ENCODE results near the gene NCAM1. TPM values are rescaled to one million over a fixed set of nuclear protein-coding genes. Genes with fewer than 3 reads are reported as not detected.

The NCAM1 gene
- total and polyA plus RNA-seq, 9 of the 15 experiments (the other 6 are each of a cell fraction or from before 2014, with no cell fraction given): 0.09 to 0.23 TPM; not detected in 7

- H3K79me2 ChIP-seq (ENCODE audit: control insufficient read depth, insufficient read depth, low read length): no peaks in the 10 kb centered on the region
- ATAC-seq: no peak
- H3K27me3 ChIP-seq (ENCODE audit: control insufficient read depth in 2 of 2, insufficient read depth in 2 of 2, low read length in 2 of 2): no peaks in the 10 kb centered on the region
These were observed 10.6 kb downstream of the NCAM1 start for GRCh38 chr11:112971827-112972226.

More at GRCh38 chr11:112971827-112972226, 10.6 kb downstream of the NCAM1 start:
- Histone ChIP-seq H3K4me3 (no peak overlapping the region), H3K9ac (ENCODE audit: insufficient read depth in 1 of 2, low read depth in 2 of 2, low read length in 2 of 2) (no peak overlapping the region), H3K9me3 (replicated peaks; ENCODE audit: control insufficient read depth, insufficient read depth, low read depth, low read length) (no peaks in the 10 kb centered on the region), H3K4me2 (ENCODE audit: insufficient read depth, low read length) (no peak overlapping the region), H2AFZ (ENCODE audit: low read depth, low read length) (no peak overlapping the region), H3K9me1 (ENCODE audit: control insufficient read depth, insufficient read depth, low read length) (no peaks in the 10 kb centered on the region), H3K27ac (ENCODE audit: extremely low read depth, low read depth, low read length) (no peak overlapping the region), H3K4me1 (replicated peaks in 1 of 2; ENCODE audit: control insufficient read depth in 2 of 2, insufficient read depth in 2 of 2, low read length in 2 of 2) (no peaks in the 10 kb centered on the region), H4K20me1 (replicated peaks; ENCODE audit: control insufficient read depth, insufficient read depth, low read length) (no peaks in the 10 kb centered on the region), H3K36me3 (ENCODE audit: control insufficient read depth, insufficient read depth, low read length) (no peaks in the 10 kb centered on the region)
- CTCF ChIA-PET (ENCODE audit: low intra/inter-chr PET ratio): no interaction called here
- POLR2A ChIA-PET: no interaction called here
- in situ Hi-C loops (cut with MboI) (no loop called here), intact Hi-C loops (cut with micrococcal nuclease) (no loop called here)
- FAIRE-seq (no peak), DNase-seq (ENCODE audit: extremely low read depth in 1 of 4, low spot score in 3 of 4) (no peak)
- no TSS peak for BruUV-seq (replicated peaks)
- TF ChIP-seq FOXP1 (CRISPR knock-in tag; IDR thresholded peaks at IDR 0.05): no peak
- TF ChIP-seq NR2F6 (CRISPR knock-in tag; IDR thresholded peaks at IDR 0.05): no peak
- no peak for TF ChIP-seq ADNP (tag; IDR thresholded peaks at IDR 0.05)
- no peak for TF ChIP-seq ZFX (CRISPR knock-in tag; IDR thresholded peaks at IDR 0.05)
- TF ChIP-seq ETV6 (IDR thresholded peaks at IDR 0.05; ENCODE audit: borderline replicate concordance in 1 of 2, low read depth in 2 of 2, low read length in 1 of 2): no peak
- no peak for TF ChIP-seq ETV6 (CRISPR knock-in tag; IDR thresholded peaks at IDR 0.05; ENCODE audit: borderline replicate concordance)
- no peak for TF ChIP-seq SMARCB1 (IDR thresholded peaks at IDR 0.05; ENCODE audit: insufficient read length, low read depth)
- TF ChIP-seq CEBPG (CRISPR knock-in tag; IDR thresholded peaks at IDR 0.05): no peak
- no peak for TF ChIP-seq CEBPG (tag; conservative IDR thresholded peaks at IDR 0.05 in 1 of 2, IDR thresholded peaks at IDR 0.05 in 1 of 2)
- no peak for TF ChIP-seq HSF4 (CRISPR knock-in tag; IDR thresholded peaks at IDR 0.05; ENCODE audit: borderline replicate concordance)
- no peak for TF ChIP-seq ZNF583 (CRISPR knock-in tag; IDR thresholded peaks at IDR 0.05)
- no peak for TF ChIP-seq ZNF316 (IDR thresholded peaks at IDR 0.05)
- TF ChIP-seq ZNF830 (CRISPR knock-in tag; IDR thresholded peaks at IDR 0.05): no peak
- TF ChIP-seq, protein P1, sequence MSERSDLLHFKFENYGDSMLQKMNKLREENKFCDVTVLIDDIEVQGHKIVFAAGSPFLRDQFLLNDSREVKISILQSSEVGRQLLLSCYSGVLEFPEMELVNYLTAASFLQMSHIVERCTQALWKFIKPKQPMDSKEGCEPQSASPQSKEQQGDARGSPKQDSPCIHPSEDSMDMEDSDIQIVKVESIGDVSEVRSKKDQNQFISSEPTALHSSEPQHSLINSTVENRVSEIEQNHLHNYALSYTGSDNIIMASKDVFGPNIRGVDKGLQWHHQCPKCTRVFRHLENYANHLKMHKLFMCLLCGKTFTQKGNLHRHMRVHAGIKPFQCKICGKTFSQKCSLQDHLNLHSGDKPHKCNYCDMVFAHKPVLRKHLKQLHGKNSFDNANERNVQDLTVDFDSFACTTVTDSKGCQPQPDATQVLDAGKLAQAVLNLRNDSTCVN (CRISPR knock-in tag; IDR thresholded peaks at IDR 0.05): no peak
- TF ChIP-seq, protein P2, sequence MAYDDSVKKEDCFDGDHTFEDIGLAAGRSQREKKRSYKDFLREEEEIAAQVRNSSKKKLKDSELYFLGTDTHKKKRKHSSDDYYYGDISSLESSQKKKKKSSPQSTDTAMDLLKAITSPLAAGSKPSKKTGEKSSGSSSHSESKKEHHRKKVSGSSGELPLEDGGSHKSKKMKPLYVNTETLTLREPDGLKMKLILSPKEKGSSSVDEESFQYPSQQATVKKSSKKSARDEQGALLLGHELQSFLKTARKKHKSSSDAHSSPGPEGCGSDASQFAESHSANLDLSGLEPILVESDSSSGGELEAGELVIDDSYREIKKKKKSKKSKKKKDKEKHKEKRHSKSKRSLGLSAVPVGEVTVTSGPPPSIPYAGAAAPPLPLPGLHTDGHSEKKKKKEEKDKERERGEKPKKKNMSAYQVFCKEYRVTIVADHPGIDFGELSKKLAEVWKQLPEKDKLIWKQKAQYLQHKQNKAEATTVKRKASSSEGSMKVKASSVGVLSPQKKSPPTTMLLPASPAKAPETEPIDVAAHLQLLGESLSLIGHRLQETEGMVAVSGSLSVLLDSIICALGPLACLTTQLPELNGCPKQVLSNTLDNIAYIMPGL (CRISPR knock-in tag; IDR thresholded peaks at IDR 0.05): no peak
- TF ChIP-seq, protein P3, sequence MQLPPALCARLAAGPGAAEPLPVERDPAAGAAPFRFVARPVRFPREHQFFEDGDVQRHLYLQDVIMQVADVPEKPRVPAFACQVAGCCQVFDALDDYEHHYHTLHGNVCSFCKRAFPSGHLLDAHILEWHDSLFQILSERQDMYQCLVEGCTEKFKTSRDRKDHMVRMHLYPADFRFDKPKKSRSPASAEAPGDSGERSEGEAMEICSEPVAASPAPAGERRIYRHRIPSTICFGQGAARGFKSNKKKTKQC (CRISPR knock-in tag; IDR thresholded peaks at IDR 0.05): no peak
- no peak for TF ChIP-seq SMAD4 (CRISPR knock-in tag; conservative IDR thresholded peaks at IDR 0.05)
- WGBS (ENCODE audit: insufficient coverage, low coverage, missing lambda C conversion rate): 0% methylated on average over 3 of the region's 3 CpGs

All from K562 (cell line).